ENCODE measurements around the gene KLHL29. TPM values are rescaled to one million over a fixed set of nuclear protein-coding genes. Genes with fewer than 3 reads are reported as not detected.

KLHL29 gene
- total RNA-seq, 1 experiment from 2014 or later, result 2.4 TPM

DNA sequence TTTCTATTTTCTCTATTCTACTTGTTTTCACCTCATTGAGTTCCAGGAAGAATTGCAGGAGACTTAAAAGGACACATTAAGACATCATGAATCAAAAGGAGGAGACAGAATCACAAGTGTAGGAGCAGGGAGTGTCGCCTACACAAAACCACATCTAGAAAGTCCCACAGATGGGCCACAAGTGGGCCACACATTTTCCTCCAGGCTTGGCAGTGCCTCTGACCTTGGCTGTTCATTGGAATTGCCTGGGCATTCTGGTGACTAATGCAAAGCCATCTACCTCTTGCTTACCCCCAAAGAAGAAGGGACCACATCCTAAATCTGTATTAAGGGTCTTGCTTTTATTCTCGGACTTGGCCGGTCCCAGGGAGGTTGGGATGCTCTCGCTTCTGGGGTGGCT, 103.6 kb downstream of the KLHL29 start:
- Histone ChIP-seq H3K4me1 (ENCODE audit: insufficient read depth, low read length) (peaks cover 5% of the 10 kb centered on the region; the same call in 1 of the 2 replicates), H2BK120ac (ENCODE audit: low read depth, low read length, poor library complexity, severe bottlenecking) (no peak overlapping the region), H3K79me1 (ENCODE audit: insufficient read depth, low read depth, low read length, poor library complexity, severe bottlenecking) (no peaks in the 10 kb centered on the region), H3K18ac (ENCODE audit: insufficient read length, low read depth, low read length) (no peak overlapping the region), H4K20me1 (ENCODE audit: control insufficient read depth, insufficient read depth, insufficient read length) (no peaks in the 10 kb centered on the region), H3K4me2 (ENCODE audit: insufficient read depth, insufficient read length, low read length) (no peak overlapping the region), H3K27ac (ENCODE audit: insufficient read length, low read depth, low read length) (no peak overlapping the region), H2BK20ac (ENCODE audit: low read depth, low read length, poor library complexity, severe bottlenecking) (no peak overlapping the region), H3T11ph (ENCODE audit: low read length) (no peak overlapping the region), H3K23me2 (ENCODE audit: insufficient read length, low read depth, low read length, poor library complexity, severe bottlenecking) (no peaks in the 10 kb centered on the region), H3K14ac (ENCODE audit: insufficient read depth, low read length) (no peak overlapping the region), H2AFZ (ENCODE audit: low read length) (no peak overlapping the region), H3K4ac (ENCODE audit: low read depth, low read length) (no peak overlapping the region), H3K27me3 (ENCODE audit: insufficient read depth, low read length) (no peaks in the 10 kb centered on the region; the same call in 1 of the 2 replicates), H2BK15ac (ENCODE audit: low read depth, low read length) (no peak overlapping the region), H4K91ac (ENCODE audit: insufficient read length, low read depth, low read length) (no peak overlapping the region), H4K5ac (ENCODE audit: insufficient read length, low read depth, low read length) (no peak overlapping the region), H2BK5ac (ENCODE audit: insufficient read length, low read length) (no peak overlapping the region), H3K56ac (ENCODE audit: insufficient read length, low read depth, low read length) (no peak overlapping the region), H2BK12ac (ENCODE audit: insufficient read length, low read depth, low read length) (no peak overlapping the region), H3K9me3 (ENCODE audit: control insufficient read depth, low read depth, low read length) (no peaks in the 10 kb centered on the region), H3K9ac (ENCODE audit: extremely low read depth, insufficient read length, low read length) (no peak overlapping the region), H2AK5ac (ENCODE audit: insufficient read length, low read length) (no peak overlapping the region), H3K79me2 (ENCODE audit: insufficient read depth, low read length) (no peaks in the 10 kb centered on the region), H3K23ac (ENCODE audit: insufficient read length, low read depth, low read length) (no peak overlapping the region), H4K8ac (replicated peaks; ENCODE audit: insufficient read length, low read depth, low read length) (no peak overlapping the region)
- H3K27ac Mint-ChIP-seq, result no peak overlapping the region
- no CpG with 5 or more reads among the region's 4 CpGs for WGBS (ENCODE audit: extremely low coverage, insufficient read length, low lambda C conversion rate)
- H3K27me3 Mint-ChIP-seq (ENCODE audit: low read depth), result peaks cover 2% of the 10 kb centered on the region
- peaks cover 18 to 20% of the 10 kb centered on the region in 2 experiments for H3K4me1 Mint-ChIP-seq
- no peaks in the 10 kb centered on the region for H3K9me3 Mint-ChIP-seq
- no peaks in the 10 kb centered on the region; a peak in 1 of 7 replicates for H3K36me3 Mint-ChIP-seq (ENCODE audit: insufficient read depth in 1 of 3, low read depth in 3 of 3)
- DNase-seq, result no peak
- H3K4me3 Mint-ChIP-seq, result no peak overlapping the region
- TF ChIP-seq, protein P1, sequence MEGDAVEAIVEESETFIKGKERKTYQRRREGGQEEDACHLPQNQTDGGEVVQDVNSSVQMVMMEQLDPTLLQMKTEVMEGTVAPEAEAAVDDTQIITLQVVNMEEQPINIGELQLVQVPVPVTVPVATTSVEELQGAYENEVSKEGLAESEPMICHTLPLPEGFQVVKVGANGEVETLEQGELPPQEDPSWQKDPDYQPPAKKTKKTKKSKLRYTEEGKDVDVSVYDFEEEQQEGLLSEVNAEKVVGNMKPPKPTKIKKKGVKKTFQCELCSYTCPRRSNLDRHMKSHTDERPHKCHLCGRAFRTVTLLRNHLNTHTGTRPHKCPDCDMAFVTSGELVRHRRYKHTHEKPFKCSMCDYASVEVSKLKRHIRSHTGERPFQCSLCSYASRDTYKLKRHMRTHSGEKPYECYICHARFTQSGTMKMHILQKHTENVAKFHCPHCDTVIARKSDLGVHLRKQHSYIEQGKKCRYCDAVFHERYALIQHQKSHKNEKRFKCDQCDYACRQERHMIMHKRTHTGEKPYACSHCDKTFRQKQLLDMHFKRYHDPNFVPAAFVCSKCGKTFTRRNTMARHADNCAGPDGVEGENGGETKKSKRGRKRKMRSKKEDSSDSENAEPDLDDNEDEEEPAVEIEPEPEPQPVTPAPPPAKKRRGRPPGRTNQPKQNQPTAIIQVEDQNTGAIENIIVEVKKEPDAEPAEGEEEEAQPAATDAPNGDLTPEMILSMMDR (conservative IDR thresholded peaks at IDR 0.05), result no peak
